Spleen (tissue), 7 donors: ENCODE measurements around the gene IGF1R.

ENCODE experiments used
- POLR2A ChIP-seq, 3 donors: fragments of 450-650 bp; IDR thresholded peaks; one replicate each; pipeline ENCODE4 v1.5.1; 2017; ENCODE audit warnings: antibody characterized with exemption in 3 of 3, mild to moderate bottlenecking in 1 of 3
- TF ChIP-seq, protein P1 (sequence below), 11 experiments: fragments of 200-600 bp in 7 of 11; fragments of 450-650 bp in 4 of 11; sonication (generic) in 4 of 11; IDR thresholded peaks in 8 of 11; conservative IDR thresholded peaks in 3 of 11; 1 replicate in 7 of 11; 2 replicates in 4 of 11; pipeline versions ENCODE4 v1.4.0 to v1.8.0; 2016 to 2021; ENCODE audit warnings: antibody characterized with exemption in 11 of 11, inconsistent platforms in 4 of 11, mild to moderate bottlenecking in 1 of 11
- donor health status: DM: no; HTN: no; CAD: no; lungs with moderate emphysema.
- donor health status: DM: no; HTN: no; CAD: no.
- donor health status: DM: no; HTN: no; CAD: no.

DNA sequence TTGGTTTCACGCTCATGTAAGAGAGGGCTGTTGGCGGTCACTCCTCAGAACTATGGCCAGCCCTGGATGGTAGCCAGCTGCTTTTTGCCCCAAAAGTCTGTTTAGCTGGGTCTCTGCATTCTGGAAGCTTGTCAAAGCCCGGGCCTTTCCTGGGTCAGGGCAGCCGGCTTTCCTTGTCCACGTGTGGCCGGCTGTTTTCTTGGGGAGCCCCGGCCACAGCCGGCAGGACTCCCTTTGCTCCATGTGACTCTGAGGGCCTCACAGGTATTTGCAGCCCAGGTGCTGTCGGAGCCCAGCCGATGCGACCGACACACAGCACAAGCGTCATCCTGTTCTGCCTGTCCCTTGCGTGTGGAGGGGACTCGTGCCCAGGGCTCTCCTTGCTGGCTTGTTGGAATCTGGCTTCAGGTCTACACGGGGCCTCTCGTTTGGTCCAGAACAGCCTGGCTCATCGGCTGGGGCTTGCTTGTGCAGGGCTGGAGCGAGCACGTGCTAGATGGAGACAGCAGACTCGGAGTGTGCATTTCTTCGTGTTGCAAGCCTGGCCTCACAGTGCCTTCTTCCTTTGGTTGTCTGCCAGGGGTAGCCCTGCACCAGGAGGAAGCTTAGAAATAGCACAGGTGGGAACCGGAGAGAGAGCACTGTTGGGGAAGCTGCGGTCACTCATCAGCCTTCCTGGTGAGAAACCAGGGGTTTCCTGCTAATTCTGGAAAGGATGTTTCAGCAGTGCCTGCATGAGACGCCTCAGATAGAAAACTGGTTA is 307.8 kb downstream of the IGF1R start:
- TF ChIP-seq, protein P1, sequence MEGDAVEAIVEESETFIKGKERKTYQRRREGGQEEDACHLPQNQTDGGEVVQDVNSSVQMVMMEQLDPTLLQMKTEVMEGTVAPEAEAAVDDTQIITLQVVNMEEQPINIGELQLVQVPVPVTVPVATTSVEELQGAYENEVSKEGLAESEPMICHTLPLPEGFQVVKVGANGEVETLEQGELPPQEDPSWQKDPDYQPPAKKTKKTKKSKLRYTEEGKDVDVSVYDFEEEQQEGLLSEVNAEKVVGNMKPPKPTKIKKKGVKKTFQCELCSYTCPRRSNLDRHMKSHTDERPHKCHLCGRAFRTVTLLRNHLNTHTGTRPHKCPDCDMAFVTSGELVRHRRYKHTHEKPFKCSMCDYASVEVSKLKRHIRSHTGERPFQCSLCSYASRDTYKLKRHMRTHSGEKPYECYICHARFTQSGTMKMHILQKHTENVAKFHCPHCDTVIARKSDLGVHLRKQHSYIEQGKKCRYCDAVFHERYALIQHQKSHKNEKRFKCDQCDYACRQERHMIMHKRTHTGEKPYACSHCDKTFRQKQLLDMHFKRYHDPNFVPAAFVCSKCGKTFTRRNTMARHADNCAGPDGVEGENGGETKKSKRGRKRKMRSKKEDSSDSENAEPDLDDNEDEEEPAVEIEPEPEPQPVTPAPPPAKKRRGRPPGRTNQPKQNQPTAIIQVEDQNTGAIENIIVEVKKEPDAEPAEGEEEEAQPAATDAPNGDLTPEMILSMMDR (IDR thresholded peaks at IDR 0.05 in 8 of 11, conservative IDR thresholded peaks at IDR 0.05 in 3 of 11), result no peak
- no peak for TF ChIP-seq POLR2A (IDR thresholded peaks at IDR 0.05)
